GM12878 (cell line): ENCODE measurements around the gene LCMT1. TPM values are rescaled to one million over a fixed set of nuclear protein-coding genes. Genes with fewer than 3 reads are reported as not detected.

Experiments
- ATF2 ChIP-seq: IDR thresholded peaks from 2 replicates; pipeline ENCODE4 v1.6.1; 2012; ENCODE audit warnings: low read length, inconsistent platforms
- ATF7 ChIP-seq: fragments of 450-650 bp; IDR thresholded peaks from 2 replicates; pipeline ENCODE4 v1.6.1; 2016; ENCODE audit warnings: low read depth, mild to moderate bottlenecking
- BHLHE40 ChIP-seq, 2 experiments: fragments of 450-650 bp in 1 of 2; IDR thresholded peaks; 2 replicates each; pipeline ENCODE4 v1.6.1; 2011 to 2017; ENCODE audit warnings: low read depth in 2 of 2, borderline replicate concordance in 1 of 2, improper control_type of control experiment in 1 of 2, low read length in 1 of 2, mild to moderate bottlenecking in 1 of 2
- CHD2 ChIP-seq: IDR thresholded peaks from 2 replicates; pipeline ENCODE4 v1.6.1; 2011; ENCODE audit warnings: low read depth, low read length, improper control_type of control experiment, borderline replicate concordance
- CREM ChIP-seq: IDR thresholded peaks from 2 replicates; pipeline ENCODE4 v1.6.1; 2014; ENCODE audit warnings: antibody characterized with exemption, low read depth
- EED ChIP-seq: sonication (generic); IDR thresholded peaks from 2 replicates; pipeline ENCODE4 v1.6.1; 2016; ENCODE audit warnings: antibody characterized with exemption, low read depth
- GATAD2B ChIP-seq: fragments of 450-650 bp; conservative IDR thresholded peaks from 2 replicates; pipeline ENCODE4 v1.6.1; 2017; ENCODE audit warnings: low read depth, mild to moderate bottlenecking, moderate library complexity
- IKZF1 ChIP-seq: fragments of 450-650 bp; conservative IDR thresholded peaks from 2 replicates; pipeline ENCODE4 v1.6.1; 2017; ENCODE audit warnings: antibody characterized with exemption, mild to moderate bottlenecking
- IKZF2 ChIP-seq, 2 experiments: fragments of 450-650 bp; IDR thresholded peaks; 2 replicates each; pipeline ENCODE4 v1.6.1; 2017; ENCODE audit warnings: mild to moderate bottlenecking in 2 of 2, moderate library complexity in 2 of 2
- NR2F1 ChIP-seq: fragments of 450-650 bp; conservative IDR thresholded peaks from 2 replicates; pipeline ENCODE4 v1.6.1; 2017; ENCODE audit warnings: mild to moderate bottlenecking
- POU2F2 ChIP-seq: IDR thresholded peaks from 3 replicates; pipeline ENCODE4 v1.6.1; 2011; ENCODE audit warnings: low read depth, mild to moderate bottlenecking, low read length, borderline replicate concordance
- RELB ChIP-seq: fragments of 450-650 bp; IDR thresholded peaks from 2 replicates; pipeline ENCODE4 v1.6.1; 2017; ENCODE audit warnings: low read depth, mild to moderate bottlenecking, moderate library complexity
- SPI1 ChIP-seq: IDR thresholded peaks from 2 replicates; pipeline ENCODE4 v1.6.1; 2011; ENCODE audit warnings: low read depth, mild to moderate bottlenecking, low read length, moderate library complexity, borderline replicate concordance; ENCODE audit not compliant: insufficient read depth
- TCF3 ChIP-seq: IDR thresholded peaks from 2 replicates; pipeline ENCODE4 v1.6.1; 2012; ENCODE audit warnings: low read depth, mild to moderate bottlenecking, low read length, borderline replicate concordance; ENCODE audit not compliant: insufficient read depth
- ZNF592 ChIP-seq: fragments of 450-650 bp; IDR thresholded peaks from 2 replicates; pipeline ENCODE4 v1.6.1; 2017; ENCODE audit warnings: mild to moderate bottlenecking, moderate library complexity
- ZNF622 ChIP-seq: fragments of 450-650 bp; IDR thresholded peaks from 2 replicates; pipeline ENCODE4 v1.6.1; 2017; ENCODE audit warnings: mild to moderate bottlenecking, inconsistent platforms
- polyA plus RNA-seq, 11 experiments: library from polyadenylated mRNA; depleted of rRNA in 4 of 11; unstranded in 6 of 11; stranded (reverse) in 5 of 11; fragments of >200 nt; fragmentation: Nextera tagmentation in 4 of 11; fragmentation: Illumina TruSeq in 1 of 11; extraction: Ambion mirVana in 4 of 11; extraction: Trizol in 1 of 11; gene quantifications; 1 replicate in 1 of 11; 2 replicates in 10 of 11; pipeline versions ENCODE4 v1.2.1 to v1.2.3, GENCODE V29; 2011 to 2016; ENCODE audit warnings: inconsistent platforms in 2 of 11, missing spikeins in 2 of 11, low read depth in 1 of 11
- total RNA-seq, 4 experiments: library from RNA; depleted of rRNA in 3 of 4; stranded (reverse); fragments of >200 nt in 3 of 4; fragmentation: Illumina TruSeq in 1 of 4; extraction: Trizol in 1 of 4; gene quantifications; 2 replicates each; pipeline versions ENCODE4 v1.2.1 to v1.2.3, GENCODE V29; 2013 to 2021

LCMT1 gene
- total and polyA plus RNA-seq, 10 of the 15 experiments (the other 5 are each of a cell fraction or from before 2014, with no cell fraction given): 19.7 to 51.2 (median 32.6) TPM

GRCh38 chr16:25063102-25063501, 48.4 kb upstream of the LCMT1 start (continued):
- TF ChIP-seq ZNF592: no peak
- TF ChIP-seq NR2F1: 0 out of 2 replicates have a peak, but pooled peaks have one; percentile 14
- TF ChIP-seq BHLHE40 (IDR thresholded peaks at IDR 0.05; ENCODE audit: borderline replicate concordance in 1 of 2, low read depth in 2 of 2, low read length in 1 of 2): peak in 1 of 2 experiments; percentile 44; a peak in 1 of 4 replicates
- TF ChIP-seq SPI1: peak; percentile 75
- TF ChIP-seq CREM: 0 out of 2 replicates have a peak, but pooled peaks have one; percentile 11
- TF ChIP-seq CHD2: peak; percentile 25; the same call in 1 of the 2 replicates
- 0 out of 2 replicates have a peak, but pooled peaks have one; percentile 60 for TF ChIP-seq TCF3
- TF ChIP-seq GATAD2B: peak; percentile 64
- peak; percentile 42; the same call in 1 of the 2 replicates for TF ChIP-seq EED
- TF ChIP-seq POU2F2: no peak
- TF ChIP-seq IKZF2 (IDR thresholded peaks at IDR 0.05): peak; percentile 63 to 79; a peak in 3 of 4 replicates
- TF ChIP-seq ATF2: peak; percentile 31; the same call in 1 of the 2 replicates
- TF ChIP-seq ZNF622: no peak
- peak; percentile 82 for TF ChIP-seq IKZF1
- TF ChIP-seq RELB: peak; percentile 78
- TF ChIP-seq ATF7: peak; percentile 35; the same call in 1 of the 2 replicates
- TF ChIP-seq, all 136 proteins: peak for 23
